ENCODE data around the gene CCNY. TPM values are rescaled to one million over a fixed set of nuclear protein-coding genes. Genes with fewer than 3 reads are reported as not detected.

The CCNY gene
- total RNA-seq, 1 donor from 2014 or later = 59.4 TPM

DNA sequence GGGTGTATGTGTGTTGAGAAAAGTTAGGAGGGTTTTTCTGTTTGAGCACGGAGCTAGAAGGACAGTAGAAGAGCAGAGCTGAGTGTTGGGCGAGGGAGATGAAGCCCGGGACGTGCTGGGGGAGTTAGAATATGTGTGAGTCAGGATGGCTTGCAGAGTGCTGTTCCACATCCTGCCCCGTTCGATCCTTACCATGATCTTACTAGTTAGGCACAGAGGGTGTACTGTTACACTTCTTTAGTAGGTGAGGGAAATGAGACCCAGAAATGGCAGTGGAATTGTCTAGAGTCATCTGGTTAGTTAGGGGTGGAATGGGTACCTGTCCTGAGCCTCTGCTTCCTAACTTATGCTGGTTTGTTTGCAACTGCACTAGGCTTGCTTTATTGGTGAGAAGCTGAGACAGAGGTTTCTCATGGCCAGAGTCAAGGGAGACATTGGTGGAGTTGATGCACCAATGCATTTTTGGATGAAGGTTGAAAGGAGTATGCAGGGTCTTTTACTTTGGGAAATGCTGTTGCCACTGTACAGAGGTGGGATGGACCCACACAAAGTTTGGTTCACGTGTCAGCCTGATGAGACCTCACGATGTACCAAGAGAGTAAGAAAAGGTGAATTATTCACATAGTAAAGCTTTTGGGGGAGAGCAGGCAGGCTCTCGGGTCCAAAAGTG is 42.4 kb downstream of the CCNY start:
- Mint-ChIP-seq H3K27me3 (no peaks in the 10 kb centered on the region), H3K9me3 (ENCODE audit: low read depth) (no peaks in the 10 kb centered on the region), H3K36me3 (ENCODE audit: insufficient read depth) (no peaks in the 10 kb centered on the region), H3K4me1 (ENCODE audit: low read depth) (peaks cover 21% of the 10 kb centered on the region), H3K27ac (peak overlapping the region; percentile 15), H3K4me3 (ENCODE audit: low read depth) (no peak overlapping the region)
- no peak for DNase-seq (ENCODE audit: low spot score, unreplicated experiment)
- TF ChIP-seq, protein P1, sequence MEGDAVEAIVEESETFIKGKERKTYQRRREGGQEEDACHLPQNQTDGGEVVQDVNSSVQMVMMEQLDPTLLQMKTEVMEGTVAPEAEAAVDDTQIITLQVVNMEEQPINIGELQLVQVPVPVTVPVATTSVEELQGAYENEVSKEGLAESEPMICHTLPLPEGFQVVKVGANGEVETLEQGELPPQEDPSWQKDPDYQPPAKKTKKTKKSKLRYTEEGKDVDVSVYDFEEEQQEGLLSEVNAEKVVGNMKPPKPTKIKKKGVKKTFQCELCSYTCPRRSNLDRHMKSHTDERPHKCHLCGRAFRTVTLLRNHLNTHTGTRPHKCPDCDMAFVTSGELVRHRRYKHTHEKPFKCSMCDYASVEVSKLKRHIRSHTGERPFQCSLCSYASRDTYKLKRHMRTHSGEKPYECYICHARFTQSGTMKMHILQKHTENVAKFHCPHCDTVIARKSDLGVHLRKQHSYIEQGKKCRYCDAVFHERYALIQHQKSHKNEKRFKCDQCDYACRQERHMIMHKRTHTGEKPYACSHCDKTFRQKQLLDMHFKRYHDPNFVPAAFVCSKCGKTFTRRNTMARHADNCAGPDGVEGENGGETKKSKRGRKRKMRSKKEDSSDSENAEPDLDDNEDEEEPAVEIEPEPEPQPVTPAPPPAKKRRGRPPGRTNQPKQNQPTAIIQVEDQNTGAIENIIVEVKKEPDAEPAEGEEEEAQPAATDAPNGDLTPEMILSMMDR (IDR thresholded peaks at IDR 0.05; ENCODE audit: unreplicated experiment) = no peak

DNA sequence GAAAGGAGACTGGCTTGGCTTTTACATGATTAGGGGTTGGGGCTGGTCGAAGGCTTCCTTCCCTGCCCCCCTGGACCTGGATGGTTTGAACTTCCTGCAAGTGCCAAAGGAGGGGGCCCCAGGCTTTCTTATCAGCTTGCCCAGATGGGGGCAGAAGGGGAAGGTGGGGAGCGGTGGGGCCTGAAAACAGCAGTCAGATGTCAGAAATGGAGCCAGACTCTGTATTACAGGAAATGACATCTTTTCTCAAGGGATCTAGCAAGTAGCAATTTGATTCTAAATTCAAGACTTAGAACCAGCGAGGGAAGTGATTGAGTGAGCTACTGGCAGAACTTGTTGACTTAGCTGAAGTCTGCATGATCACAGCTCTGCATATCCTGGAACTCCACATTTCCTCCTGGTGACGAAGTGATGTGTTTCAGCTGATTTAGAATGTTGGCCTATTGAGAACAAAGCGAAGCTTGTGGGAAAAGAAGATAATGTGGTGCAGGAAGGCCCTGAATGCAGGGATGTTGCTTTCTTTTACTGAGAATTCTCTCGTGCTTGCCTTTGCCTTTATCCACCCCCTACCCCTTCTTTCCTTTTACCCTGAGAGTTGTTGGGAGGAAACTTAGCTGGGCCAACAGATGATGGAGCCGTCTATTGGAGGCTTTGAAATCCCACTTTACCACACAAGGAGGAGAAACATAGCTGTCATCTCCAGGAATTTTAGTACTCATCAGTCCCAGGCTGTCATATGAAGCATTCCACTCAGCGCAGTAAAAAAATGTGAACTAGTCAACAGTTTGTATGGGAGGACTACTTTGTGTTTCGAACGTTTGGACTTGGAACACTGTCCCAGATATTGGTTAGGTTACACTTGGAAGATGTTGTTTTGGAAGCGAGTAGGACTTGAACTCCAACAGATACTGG is 43.2 kb downstream of the CCNY start:
- H3K9me3 Mint-ChIP-seq (ENCODE audit: low read depth) = no peaks in the 10 kb centered on the region
- H3K4me3 Mint-ChIP-seq (ENCODE audit: low read depth) = no peak overlapping the region
- peak overlapping the region; percentile 65 for H3K27ac Mint-ChIP-seq
- TF ChIP-seq, protein P1 (IDR thresholded peaks at IDR 0.05; ENCODE audit: unreplicated experiment) = no peak
- DNase-seq (ENCODE audit: low spot score, unreplicated experiment) = no peak
- no peaks in the 10 kb centered on the region for H3K36me3 Mint-ChIP-seq (ENCODE audit: insufficient read depth)
- H3K4me1 Mint-ChIP-seq (ENCODE audit: low read depth) = peaks cover 27% of the 10 kb centered on the region
- no peaks in the 10 kb centered on the region for H3K27me3 Mint-ChIP-seq

DNA sequence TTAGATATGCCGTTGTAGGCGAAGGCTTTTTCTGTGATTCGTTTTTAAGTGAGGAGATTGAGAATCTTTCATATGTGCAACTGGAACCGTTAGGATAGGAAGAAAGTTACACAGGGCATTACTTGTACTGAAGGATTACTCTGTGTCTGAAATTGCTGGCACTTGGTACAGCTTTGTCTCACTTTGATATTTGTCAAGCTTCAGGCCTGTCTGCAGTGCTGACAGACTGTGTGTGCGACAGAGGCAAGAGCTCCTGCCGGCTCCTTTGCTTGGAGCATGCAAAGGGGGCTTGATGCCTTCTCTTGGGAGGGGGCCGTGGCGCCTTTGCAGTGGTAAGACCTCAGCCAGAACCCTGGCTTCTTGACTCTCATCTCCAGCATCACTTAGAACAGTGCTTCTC is 45.8 kb downstream of the CCNY start:
- no peaks in the 10 kb centered on the region for H3K27me3 Mint-ChIP-seq
- DNase-seq (ENCODE audit: low spot score, unreplicated experiment) = no peak
- no peaks in the 10 kb centered on the region for H3K36me3 Mint-ChIP-seq (ENCODE audit: insufficient read depth)
- H3K4me1 Mint-ChIP-seq (ENCODE audit: low read depth) = peaks cover 33% of the 10 kb centered on the region
- TF ChIP-seq, protein P1 (IDR thresholded peaks at IDR 0.05; ENCODE audit: unreplicated experiment) = no peak
- no peak overlapping the region for H3K4me3 Mint-ChIP-seq (ENCODE audit: low read depth)
- H3K27ac Mint-ChIP-seq = no peak overlapping the region
- no peaks in the 10 kb centered on the region for H3K9me3 Mint-ChIP-seq (ENCODE audit: low read depth)

DNA sequence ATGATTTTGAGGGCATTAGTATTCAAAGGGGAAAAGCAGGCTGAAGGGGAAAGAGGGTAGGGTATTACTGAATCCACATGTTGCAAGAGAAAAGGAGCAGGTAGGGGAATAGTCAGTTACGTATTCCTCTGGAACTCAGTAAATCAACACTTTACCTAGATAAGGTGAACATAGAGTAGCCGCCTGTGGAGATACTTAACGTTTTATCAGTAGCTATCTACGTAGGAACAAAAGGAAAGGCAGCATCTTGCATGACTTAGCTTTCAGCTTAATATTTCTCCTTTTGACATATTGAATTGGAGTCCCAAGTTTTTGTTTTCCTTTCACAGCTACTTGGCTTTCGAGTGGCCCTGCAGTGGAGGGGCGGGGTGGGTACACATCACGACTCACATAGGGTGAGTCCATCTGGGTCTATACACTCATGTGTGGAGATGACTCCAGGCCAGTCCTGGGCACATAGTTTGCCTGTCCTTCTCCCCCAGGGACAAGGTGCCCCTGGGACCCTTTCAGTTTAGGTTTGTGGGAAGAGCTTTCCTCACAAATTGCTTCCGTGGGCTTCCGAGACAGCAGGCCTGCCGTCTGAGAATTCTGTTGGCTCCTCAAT is 48.1 kb downstream of the CCNY start:
- Mint-ChIP-seq H3K27ac (peak overlapping the region; percentile 55), H3K9me3 (ENCODE audit: low read depth) (peaks cover 3% of the 10 kb centered on the region), H3K4me3 (ENCODE audit: low read depth) (no peak overlapping the region), H3K4me1 (ENCODE audit: low read depth) (peaks cover 22% of the 10 kb centered on the region), H3K36me3 (ENCODE audit: insufficient read depth) (peaks cover 1% of the 10 kb centered on the region), H3K27me3 (no peaks in the 10 kb centered on the region)
- no peak for DNase-seq (ENCODE audit: low spot score, unreplicated experiment)
- TF ChIP-seq, protein P1 (IDR thresholded peaks at IDR 0.05; ENCODE audit: unreplicated experiment) = no peak

DNA sequence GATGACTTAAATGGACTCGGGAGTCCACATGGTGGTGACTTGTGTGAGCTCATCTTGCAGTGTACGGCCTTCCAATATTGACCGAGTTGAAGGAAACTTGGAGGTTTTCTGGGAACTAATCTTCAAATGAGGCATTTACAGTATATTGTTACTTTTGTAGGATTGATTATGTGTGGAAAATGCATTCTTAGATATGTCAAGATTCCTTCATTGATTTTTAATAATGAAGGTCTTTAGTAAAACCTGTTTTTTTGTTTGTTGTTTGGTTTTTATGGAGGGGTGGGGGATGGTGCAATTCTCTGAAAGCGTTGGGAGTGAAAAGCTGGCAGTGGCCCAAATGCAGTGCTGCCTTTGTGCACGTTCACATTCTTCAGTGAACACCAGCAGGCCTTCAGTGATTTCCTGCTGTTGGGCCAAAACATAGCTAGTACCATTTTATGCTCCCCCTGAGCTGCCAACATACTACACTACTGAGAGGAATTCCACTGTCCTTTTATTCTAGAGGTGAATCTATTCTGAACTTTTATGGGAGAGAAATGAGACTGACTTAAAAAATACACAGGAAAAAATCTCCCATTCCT is 50.4 kb downstream of the CCNY start:
- H3K4me3 Mint-ChIP-seq (ENCODE audit: low read depth) = no peak overlapping the region
- no peak for DNase-seq (ENCODE audit: low spot score, unreplicated experiment)
- peaks cover 13% of the 10 kb centered on the region for H3K36me3 Mint-ChIP-seq (ENCODE audit: insufficient read depth)
- TF ChIP-seq, protein P1 (IDR thresholded peaks at IDR 0.05; ENCODE audit: unreplicated experiment) = no peak
- H3K27me3 Mint-ChIP-seq = no peaks in the 10 kb centered on the region
- H3K4me1 Mint-ChIP-seq (ENCODE audit: low read depth) = peaks cover 16% of the 10 kb centered on the region
- H3K27ac Mint-ChIP-seq = no peak overlapping the region
- H3K9me3 Mint-ChIP-seq (ENCODE audit: low read depth) = peaks cover 20% of the 10 kb centered on the region
